Right forelimb (tissue), 1 donor: ENCODE measurements around the gene CXCL17.
A peak's percentile ranks its signal among the peaks of the same experiment; 100 is the strongest.

Experiments used
- DNase-seq: peaks from one replicate; pipeline ENCODE4 v3.0.0-alpha.2; 2018

The CXCL17 gene

GRCh38 chr19:42397263-42398166, 45.2 kb downstream of the CXCL17 start:
- no peak for DNase-seq

GRCh38 chr19:42396381-42397262, 46.1 kb downstream of the CXCL17 start:
- DNase-seq = peak; percentile 99

- no peak for DNase-seq
Measured at GRCh38 chr19:42394751-42395150, 48.0 kb downstream of the CXCL17 start.

- no peak for DNase-seq
Measured at GRCh38 chr19:42392165-42392564, 50.6 kb downstream of the CXCL17 start.

GRCh38 chr19:42389899-42390298, 52.8 kb downstream of the CXCL17 start, which contains the start of gene CNFN:
Gene CNFN (minus strand): TSS chr19:42390297. CDS start chr19:42389037, 1,260 bp downstream.
- no peak for DNase-seq

GRCh38 chr19:42388851-42389489, 53.8 kb downstream of the CXCL17 start:
- DNase-seq = no peak

GRCh38 chr19:42386974-42387707, 55.6 kb downstream of the CXCL17 start:
- peak; percentile 64 for DNase-seq

GRCh38 chr19:42380155-42380554, 62.6 kb downstream of the CXCL17 start:
- no peak for DNase-seq
